Measurements from ENCODE around the gene DNAJB13.
"Not testable (repeated sequence)": the region's sequence is repeated elsewhere in the genome, so short reads cannot be mapped to it uniquely, and the experiment has no call there.

DNAJB13 gene

GRCh38 chr11:73981051-73981805 is 30.4 kb downstream of the DNAJB13 start:
- H3K4me3 ChIP-seq (ENCODE audit: low read length) = no peak overlapping the region
- no peak for TF ChIP-seq CTCF (IDR thresholded peaks at IDR 0.05; ENCODE audit: insufficient read depth, low read depth, low read length, missing control alignments)

GRCh38 chr11:73982595-73982989 is 31.8 kb downstream of the DNAJB13 start, which contains the start of gene UCP2:
Gene UCP2, minus strand, starts transcription at chr11:73982843. Its CDS starts 4,465 bp downstream, at chr11:73978378.
- H3K4me3 ChIP-seq (ENCODE audit: low read length) = peak within 1 kb of the TSS; percentile 59
- TF ChIP-seq CTCF (IDR thresholded peaks at IDR 0.05; ENCODE audit: insufficient read depth, low read depth, low read length, missing control alignments) = no peak
- DNase-seq (ENCODE audit: low read depth) = peak; percentile 78

More at GRCh38 chr11:73981051-73981805, 30.4 kb downstream of the DNAJB13 start:
- DNase-seq (ENCODE audit: low read depth) = no peak

- DNase-seq (ENCODE audit: low read depth) = peak; percentile 90
- no peak for TF ChIP-seq CTCF (IDR thresholded peaks at IDR 0.05; ENCODE audit: insufficient read depth, low read depth, low read length, missing control alignments)
- peak overlapping the region; percentile 59 for H3K4me3 ChIP-seq (ENCODE audit: low read length)
Measured at GRCh38 chr11:73982990-73983740, 32.3 kb downstream of the DNAJB13 start.

- peak overlapping the region; percentile 59 for H3K4me3 ChIP-seq (ENCODE audit: low read length)
- TF ChIP-seq CTCF (IDR thresholded peaks at IDR 0.05; ENCODE audit: insufficient read depth, low read depth, low read length, missing control alignments) = no peak
- no peak for DNase-seq (ENCODE audit: low read depth)
Measured at GRCh38 chr11:73983741-73984538, 33.1 kb downstream of the DNAJB13 start.

- DNase-seq (ENCODE audit: low read depth); H3K4me3 ChIP-seq (ENCODE audit: low read length): not testable (repeated sequence)
Measured at GRCh38 chr11:73985661-73986060, 34.8 kb downstream of the DNAJB13 start.

GRCh38 chr11:73988227-73988626 is 37.4 kb downstream of the DNAJB13 start:
- TF ChIP-seq CTCF (IDR thresholded peaks at IDR 0.05; ENCODE audit: insufficient read depth, low read depth, low read length, missing control alignments) = no peak
- no peak overlapping the region for H3K4me3 ChIP-seq (ENCODE audit: low read length)
- no peak for DNase-seq (ENCODE audit: low read depth)

- H3K4me3 ChIP-seq (ENCODE audit: low read length) = no peak overlapping the region
- no peak for TF ChIP-seq CTCF (IDR thresholded peaks at IDR 0.05; ENCODE audit: insufficient read depth, low read depth, low read length, missing control alignments)
- DNase-seq (ENCODE audit: low read depth) = no peak
Measured at GRCh38 chr11:73989156-73989555, 38.3 kb downstream of the DNAJB13 start.

All from epithelial cell of esophagus (primary cell).